Right lobe of liver (tissue), 6 donors: Measurements from ENCODE around the gene SCYGR3. TPM values are rescaled to one million over a fixed set of nuclear protein-coding genes. Genes with fewer than 3 reads are reported as not detected.

Source experiments
- ATAC-seq, 4 donors: fragments of 200-7000 bp; cut with Tn5 transposase; one replicate each; pipeline ENCODE4 v1.9.1; 2020; ENCODE audit warnings: mild to moderate bottlenecking in 4 of 4, moderate library complexity in 4 of 4
- DNase-seq, 3 donors: peaks; one replicate each; pipeline ENCODE4 v3.0.0-alpha.2; 2020
- H3K27ac ChIP-seq, 3 donors: fragments of 200-600 bp; one replicate each; pipeline ENCODE4 v1.8.0; 2022
- H3K27me3 ChIP-seq, 2 donors: fragments of 200-600 bp; one replicate each; pipeline ENCODE4 v1.8.0; 2022
- H3K36me3 ChIP-seq, 4 donors: fragments of 200-600 bp; sonication (generic) in 1 of 4; one replicate each; pipeline versions ENCODE4 v1.5.1 to v1.8.0; 2017 to 2022; ENCODE audit warnings: control low read depth in 1 of 4
- H3K4me1 ChIP-seq, 4 donors: fragments of 200-600 bp; sonication (generic) in 1 of 4; one replicate each; pipeline versions ENCODE4 v1.5.1 to v1.8.0; 2017 to 2022; ENCODE audit warnings: control low read depth in 1 of 4
- H3K4me3 ChIP-seq, 3 donors: fragments of 200-600 bp; one replicate each; pipeline ENCODE4 v1.8.0; 2022
- H3K9me3 ChIP-seq, 4 donors: fragments of 200-600 bp; sonication (generic) in 1 of 4; one replicate each; pipeline versions ENCODE4 v1.5.1 to v1.8.0; 2017 to 2022; ENCODE audit warnings: control low read depth in 1 of 4
- CTCF ChIP-seq, 4 donors: fragments of 200-600 bp in 3 of 4; fragments of 450-650 bp in 1 of 4; IDR thresholded peaks; one replicate each; pipeline versions ENCODE4 v1.5.1 to v1.8.0; 2016 to 2022; ENCODE audit warnings: antibody characterized with exemption in 4 of 4, mild to moderate bottlenecking in 2 of 4
- POLR2A ChIP-seq: fragments of 450-650 bp; IDR thresholded peaks from one replicate; pipeline ENCODE4 v1.6.1; 2017; ENCODE audit warnings: antibody characterized with exemption, mild to moderate bottlenecking
- WGBS: methylation state at CpG from one replicate; pipeline ENCODE4 v1.1.6; 2018; ENCODE audit warnings: low coverage, low lambda C conversion rate; ENCODE audit not compliant: insufficient coverage; ENCODE audit errors: missing lambda C conversion rate; 5-methylcytosine and 5-hydroxymethylcytosine counted together
- intact Hi-C, 2 donors: fragments of 100-400 bp; cut with DNase I; formaldehyde crosslinking; loops; one replicate each; pipeline versions ENCODE4 v1.11.2 to v1.14.1; 2022
- total RNA-seq, 6 experiments: library from RNA; depleted of rRNA in 2 of 6; stranded (reverse); fragments of >200 nt in 2 of 6; fragmentation: NEBNext Ultra II Directional in 3 of 6; extraction: Animal tissue kit (Norgen Biotek cat#: 25700) in 3 of 6; gene quantifications; one replicate each; pipeline versions ENCODE4 v1.1.0 to v1.2.4, GENCODE V29; 2016 to 2023
- donor health status: DM: no; HTN: yes; CAD: no.
- donor health status: DM: no; HTN: no; CAD: no.
- donor health status: DM: no; HTN: no; CAD: no.
- donor health status: DM: no; HTN: yes; CAD: no.
- donor health status: DM: no; HTN: yes; CAD: no.

SCYGR3 gene
- total RNA-seq, 6 experiments from 2014 or later = not detected

GRCh38 chr2:227615906-227616305 lies 1.3 kb upstream of the SCYGR3 start:
- Histone ChIP-seq H3K27me3 (no peaks in the 10 kb centered on the region), H3K4me3 (no peak overlapping the region), H3K36me3 (no peaks in the 10 kb centered on the region), H3K9me3 (no peaks in the 10 kb centered on the region), H3K4me1 (no peaks in the 10 kb centered on the region), H3K27ac (no peak overlapping the region)
- intact Hi-C loops = no loop called here
- ATAC-seq (no peak), DNase-seq (no peak)
- WGBS = 63% methylated on average over 5 of the region's 5 CpGs
- TF ChIP-seq CTCF (IDR thresholded peaks at IDR 0.05) = no peak
- no peak for TF ChIP-seq POLR2A

- intact Hi-C loops = no loop called here
- ATAC-seq = no peak
These were observed 541 bp upstream of the SCYGR3 start for GRCh38 chr2:227615181-227615580.

GRCh38 chr2:227614246-227614645 lies 394 bp downstream of the SCYGR3 start:
- Histone ChIP-seq H3K9me3 (no peaks in the 10 kb centered on the region), H3K27ac (no peak overlapping the region), H3K4me1 (no peaks in the 10 kb centered on the region), H3K4me3 (no peak overlapping the region), H3K36me3 (no peaks in the 10 kb centered on the region), H3K27me3 (no peaks in the 10 kb centered on the region)
- ATAC-seq (no peak), DNase-seq (no peak)
- intact Hi-C loops = no loop called here
- WGBS = 42% methylated on average over 1 of the region's 4 CpGs
- TF ChIP-seq POLR2A (no peak), CTCF (IDR thresholded peaks at IDR 0.05) (no peak)

More at GRCh38 chr2:227615181-227615580, 541 bp upstream of the SCYGR3 start:
- H3K27me3 ChIP-seq = no peaks in the 10 kb centered on the region
- H3K9me3 ChIP-seq = no peaks in the 10 kb centered on the region
- TF ChIP-seq POLR2A (no peak), CTCF (IDR thresholded peaks at IDR 0.05) (no peak)
- no peak for DNase-seq
- H3K36me3 ChIP-seq = no peaks in the 10 kb centered on the region
- H3K4me3 ChIP-seq = no peak overlapping the region
- no peak overlapping the region for H3K27ac ChIP-seq
- H3K4me1 ChIP-seq = no peaks in the 10 kb centered on the region
- WGBS = 86% methylated on average over 2 of the region's 4 CpGs

- Histone ChIP-seq H3K4me3 (no peak overlapping the region), H3K27me3 (no peaks in the 10 kb centered on the region), H3K27ac (no peak overlapping the region), H3K9me3 (no peaks in the 10 kb centered on the region), H3K4me1 (no peaks in the 10 kb centered on the region), H3K36me3 (no peaks in the 10 kb centered on the region)
- ATAC-seq (no peak), DNase-seq (no peak)
- intact Hi-C loops = no loop called here
- TF ChIP-seq POLR2A = no peak
- no peak for TF ChIP-seq CTCF (IDR thresholded peaks at IDR 0.05)
- 64% methylated on average over 4 of the region's 4 CpGs for WGBS
These were observed 1.4 kb downstream of the SCYGR3 start for GRCh38 chr2:227613272-227613660.
